ENCODE data around the gene FYCO1. TPM values are rescaled to one million over a fixed set of nuclear protein-coding genes. Genes with fewer than 3 reads are reported as not detected.
"Not testable (repeated sequence)": the region's sequence is repeated elsewhere in the genome, so short reads cannot be mapped to it uniquely, and the experiment has no call there.

The FYCO1 gene
- 7.8 TPM for total RNA-seq (2013)
- polyA plus RNA-seq, result 1 to 10 TPM in 2 of 3 donors, under 1 TPM in 1; 0.59 to 5.0 (median 1.3) TPM
- 17.6 and 31.8 TPM in 2 replicates for polyA minus RNA-seq
- 10.0 to 44.2 (median 25.8) reads per million in 11 experiments for total RNA-seq

- Histone ChIP-seq H3K27ac (ENCODE audit: low read depth in 1 of 2, low read length in 2 of 2) (peak within 1 kb of the TSS; percentile 92 to 93), H3K4me3 (replicated peaks in 1 of 3; ENCODE audit: low read depth in 2 of 3, low read length in 3 of 3) (peak within 1 kb of the TSS; percentile 79 to 97 (median 85)), H3K9ac (ENCODE audit: insufficient read depth, low read length, poor library complexity, severe bottlenecking) (peak within 1 kb of the TSS; percentile 99), H3K4me1 (ENCODE audit: control insufficient read depth in 1 of 2, insufficient read depth in 2 of 2, low read length in 2 of 2) (peaks cover 46 to 51% of the 10 kb centered on the region in 2 donors), H3K79me2 (ENCODE audit: insufficient read depth, low read length) (peaks cover 44% of the 10 kb centered on the region), H3K36me3 (replicated peaks in 1 of 2; ENCODE audit: control insufficient read depth in 1 of 2, insufficient read depth in 2 of 2, low read length in 2 of 2) (no peaks in the 10 kb centered on the region), H2AFZ (ENCODE audit: insufficient read depth, low read depth, low read length, poor library complexity, severe bottlenecking) (peak within 1 kb of the TSS; percentile 90), H4K20me1 (ENCODE audit: insufficient read depth, low read length) (peaks cover 23% of the 10 kb centered on the region), H3K4me2 (replicated peaks; ENCODE audit: extremely low read depth, low read length, poor library complexity, severe bottlenecking) (peak within 1 kb of the TSS; percentile 76), H3K9me3 (replicated peaks in 1 of 2; ENCODE audit: control insufficient read depth in 1 of 2, insufficient read depth in 1 of 2, low read length in 2 of 2) (no peaks in the 10 kb centered on the region), H3K27me3 (ENCODE audit: control insufficient read depth in 2 of 2, insufficient read depth in 2 of 2, low read length in 2 of 2) (no peaks in the 10 kb centered on the region)
- peak within 1 kb of the TSS; percentile 81 to 95 for H3K4me3 Mint-ChIP-seq
- TF ChIP-seq, protein P1, sequence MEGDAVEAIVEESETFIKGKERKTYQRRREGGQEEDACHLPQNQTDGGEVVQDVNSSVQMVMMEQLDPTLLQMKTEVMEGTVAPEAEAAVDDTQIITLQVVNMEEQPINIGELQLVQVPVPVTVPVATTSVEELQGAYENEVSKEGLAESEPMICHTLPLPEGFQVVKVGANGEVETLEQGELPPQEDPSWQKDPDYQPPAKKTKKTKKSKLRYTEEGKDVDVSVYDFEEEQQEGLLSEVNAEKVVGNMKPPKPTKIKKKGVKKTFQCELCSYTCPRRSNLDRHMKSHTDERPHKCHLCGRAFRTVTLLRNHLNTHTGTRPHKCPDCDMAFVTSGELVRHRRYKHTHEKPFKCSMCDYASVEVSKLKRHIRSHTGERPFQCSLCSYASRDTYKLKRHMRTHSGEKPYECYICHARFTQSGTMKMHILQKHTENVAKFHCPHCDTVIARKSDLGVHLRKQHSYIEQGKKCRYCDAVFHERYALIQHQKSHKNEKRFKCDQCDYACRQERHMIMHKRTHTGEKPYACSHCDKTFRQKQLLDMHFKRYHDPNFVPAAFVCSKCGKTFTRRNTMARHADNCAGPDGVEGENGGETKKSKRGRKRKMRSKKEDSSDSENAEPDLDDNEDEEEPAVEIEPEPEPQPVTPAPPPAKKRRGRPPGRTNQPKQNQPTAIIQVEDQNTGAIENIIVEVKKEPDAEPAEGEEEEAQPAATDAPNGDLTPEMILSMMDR (IDR thresholded peaks at IDR 0.05), result no peak
- H3K9me3 Mint-ChIP-seq, result no peaks in the 10 kb centered on the region
- H3K27me3 Mint-ChIP-seq (ENCODE audit: low read depth in 3 of 3), result peaks cover 0 to 3% (median 0%) of the 10 kb centered on the region in 3 donors
- DNase-seq, result peak; percentile 89 to 91 (median 89)
- H3K27ac Mint-ChIP-seq, result peak within 1 kb of the TSS; percentile 89 to 96 (median 93)
- 2% methylated on average over 63 of the region's 67 CpGs for WGBS (ENCODE audit: insufficient coverage)
- H3K4me1 Mint-ChIP-seq, result peaks cover 48% of the 10 kb centered on the region
- peaks cover 8 to 11% of the 10 kb centered on the region in 2 donors for H3K36me3 Mint-ChIP-seq
- intact Hi-C loops (cut with micrococcal nuclease), result no loop called here
Observed at GRCh38 chr3:45995236-45996192, at the start of gene FYCO1. Gene FYCO1, minus strand, starts transcription at chr3:45995824. Its CDS starts 10,914 bp downstream, at chr3:45984910.

DNA sequence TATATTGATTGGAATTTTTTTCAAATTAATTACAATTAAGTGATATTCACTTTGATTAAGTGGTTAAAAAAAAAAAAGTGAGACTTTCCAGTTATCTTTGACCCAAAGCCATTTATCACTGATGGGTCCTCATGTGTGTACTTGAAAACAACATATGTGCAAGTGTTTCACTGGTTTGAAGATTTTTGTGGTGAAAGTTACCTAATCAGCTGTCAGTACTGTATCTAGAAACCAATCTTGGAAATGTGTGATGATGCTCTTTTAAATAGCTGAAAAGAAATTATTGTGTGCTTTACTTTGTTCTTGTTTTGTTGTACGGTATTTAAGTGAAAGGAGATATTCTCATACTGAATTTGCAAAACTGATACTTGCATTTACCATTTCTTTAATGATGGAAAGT lies 43.3 kb upstream of the FYCO1 start:
- no peaks in the 10 kb centered on the region for H3K4me1 ChIP-seq (ENCODE audit: control insufficient read depth in 1 of 2, insufficient read depth in 2 of 2, low read length in 2 of 2)
- H3K36me3 Mint-ChIP-seq, result no peaks in the 10 kb centered on the region
- H3K27ac Mint-ChIP-seq, result no peak overlapping the region
- no peak overlapping the region for H2AFZ ChIP-seq (ENCODE audit: insufficient read depth, low read depth, low read length, poor library complexity, severe bottlenecking)
- no peak overlapping the region for H3K4me2 ChIP-seq (replicated peaks; ENCODE audit: extremely low read depth, low read length, poor library complexity, severe bottlenecking)
- intact Hi-C loops (cut with micrococcal nuclease), result no loop called here
- no peak for DNase-seq
- H3K36me3 ChIP-seq (replicated peaks in 1 of 2; ENCODE audit: control insufficient read depth in 1 of 2, insufficient read depth in 2 of 2, low read length in 2 of 2), result no peaks in the 10 kb centered on the region
- no peaks in the 10 kb centered on the region for H3K27me3 ChIP-seq (ENCODE audit: control insufficient read depth in 2 of 2, insufficient read depth in 2 of 2, low read length in 2 of 2)
- H3K79me2 ChIP-seq (ENCODE audit: insufficient read depth, low read length), result no peaks in the 10 kb centered on the region
- no peak overlapping the region for H3K27ac ChIP-seq (ENCODE audit: low read depth in 1 of 2, low read length in 2 of 2)
- no peaks in the 10 kb centered on the region for H3K9me3 ChIP-seq (replicated peaks in 1 of 2; ENCODE audit: control insufficient read depth in 1 of 2, insufficient read depth in 1 of 2, low read length in 2 of 2)
- peaks cover 0 to 9% (median 0%) of the 10 kb centered on the region in 3 donors for H3K27me3 Mint-ChIP-seq (ENCODE audit: low read depth in 3 of 3)
- no CpG with 5 or more reads among the region's 1 CpG for WGBS (ENCODE audit: insufficient coverage)
- H3K4me3 Mint-ChIP-seq, result no peak overlapping the region
- H3K4me1 Mint-ChIP-seq, result peaks cover 2% of the 10 kb centered on the region
- H3K4me3 ChIP-seq (replicated peaks in 1 of 3; ENCODE audit: low read depth in 2 of 3, low read length in 3 of 3), result no peak overlapping the region
- H3K9me3 Mint-ChIP-seq, result peaks cover 0 to 1% (median 0%) of the 10 kb centered on the region in 7 donors
- no peak overlapping the region for H3K9ac ChIP-seq (ENCODE audit: insufficient read depth, low read length, poor library complexity, severe bottlenecking)
- no peaks in the 10 kb centered on the region for H4K20me1 ChIP-seq (ENCODE audit: insufficient read depth, low read length)
- TF ChIP-seq, protein P1 (IDR thresholded peaks at IDR 0.05), result no peak

- intact Hi-C loops (cut with micrococcal nuclease); H3K4me3 Mint-ChIP-seq: not testable (repeated sequence)
Observed at GRCh38 chr3:46038071-46038470, 42.4 kb upstream of the FYCO1 start.

More at GRCh38 chr3:46038071-46038470, 42.4 kb upstream of the FYCO1 start:
- H3K4me3 ChIP-seq (replicated peaks in 1 of 3; ENCODE audit: low read depth in 2 of 3, low read length in 3 of 3); H3K9ac ChIP-seq (ENCODE audit: insufficient read depth, low read length, poor library complexity, severe bottlenecking); DNase-seq; H3K27ac ChIP-seq (ENCODE audit: low read depth in 1 of 2, low read length in 2 of 2); H3K4me1 Mint-ChIP-seq; H3K36me3 ChIP-seq (replicated peaks in 1 of 2; ENCODE audit: control insufficient read depth in 1 of 2, insufficient read depth in 2 of 2, low read length in 2 of 2); H3K4me2 ChIP-seq (replicated peaks; ENCODE audit: extremely low read depth, low read length, poor library complexity, severe bottlenecking); H3K36me3 Mint-ChIP-seq; H4K20me1 ChIP-seq (ENCODE audit: insufficient read depth, low read length); H3K9me3 ChIP-seq (replicated peaks in 1 of 2; ENCODE audit: control insufficient read depth in 1 of 2, insufficient read depth in 1 of 2, low read length in 2 of 2); H3K27me3 ChIP-seq (ENCODE audit: control insufficient read depth in 2 of 2, insufficient read depth in 2 of 2, low read length in 2 of 2); H3K4me1 ChIP-seq (ENCODE audit: control insufficient read depth in 1 of 2, insufficient read depth in 2 of 2, low read length in 2 of 2); H3K79me2 ChIP-seq (ENCODE audit: insufficient read depth, low read length); H3K9me3 Mint-ChIP-seq; H2AFZ ChIP-seq (ENCODE audit: insufficient read depth, low read depth, low read length, poor library complexity, severe bottlenecking); H3K27ac Mint-ChIP-seq: not testable (repeated sequence)
- peaks cover 0 to 10% (median 0%) of the 10 kb centered on the region in 3 donors for H3K27me3 Mint-ChIP-seq (ENCODE audit: low read depth in 3 of 3)
- no CpG with 5 or more reads among the region's 3 CpGs for WGBS (ENCODE audit: insufficient coverage)
